22Rv1 (cell line): ENCODE measurements around the gene NFASC.

Experiments
- H3K27ac ChIP-seq: fragments of 450-650 bp; 2 replicates; pipeline ENCODE4 v1.5.1; 2017
- CTCF ChIP-seq: fragments of 450-650 bp; IDR thresholded peaks from 2 replicates; pipeline ENCODE4 v1.5.1; 2017; ENCODE audit warnings: mild to moderate bottlenecking
- ZFX ChIP-seq: fragments of 450-650 bp; IDR thresholded peaks from 2 replicates; pipeline ENCODE4 v1.6.1; 2017; ENCODE audit warnings: antibody characterized with exemption, borderline replicate concordance

The NFASC gene

DNA sequence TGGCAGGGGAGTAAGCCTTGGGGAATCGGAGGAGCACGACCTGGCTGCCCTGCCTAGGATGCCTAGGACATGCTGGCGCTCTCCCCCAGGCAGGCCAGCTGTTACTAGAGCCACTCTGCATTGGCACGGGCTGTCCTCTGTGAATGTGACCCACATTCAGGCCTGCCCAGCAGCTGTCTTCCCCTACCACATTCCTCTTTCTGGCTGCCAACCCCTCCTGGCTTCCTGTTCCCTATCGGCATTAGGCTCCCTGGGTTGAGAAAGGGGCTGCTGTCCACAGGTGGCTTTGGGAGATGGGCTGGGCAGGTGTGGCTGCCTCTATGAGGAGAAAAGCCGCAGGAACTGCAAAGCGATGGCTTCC, 2.3 kb upstream of the NFASC start:
- no peak overlapping the region for H3K27ac ChIP-seq
- TF ChIP-seq ZFX, result no peak
- no peak for TF ChIP-seq CTCF

DNA sequence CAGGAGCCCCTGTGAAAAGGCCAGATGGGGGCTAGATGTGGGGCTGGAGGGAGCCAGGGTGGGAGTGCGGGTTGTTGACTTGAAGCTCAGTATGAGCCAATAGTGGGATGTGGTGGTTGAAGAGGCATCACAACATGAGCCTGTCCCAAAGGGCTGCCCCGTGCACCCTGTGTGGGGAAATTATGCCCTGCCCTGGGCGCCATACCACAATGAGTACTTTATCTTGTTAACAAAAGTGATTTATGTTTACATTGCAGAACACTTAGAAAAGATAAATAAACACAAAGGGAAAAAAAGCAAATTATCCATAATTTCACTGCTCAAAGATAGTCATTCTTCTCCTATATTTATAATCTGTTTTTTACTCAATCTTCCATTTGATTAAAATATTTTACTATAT, 1.6 kb upstream of the NFASC start:
- no peak overlapping the region for H3K27ac ChIP-seq
- TF ChIP-seq CTCF, result no peak
- TF ChIP-seq ZFX, result no peak

GRCh38 chr1:204871405-204872037, 859 bp downstream of the NFASC start:
- H3K27ac ChIP-seq, result no peak overlapping the region
- no peak for TF ChIP-seq ZFX
- no peak for TF ChIP-seq CTCF

- TF ChIP-seq CTCF (no peak), ZFX (no peak)
- no peak overlapping the region for H3K27ac ChIP-seq
Observed at GRCh38 chr1:204872262-204872881, 1.7 kb downstream of the NFASC start.

DNA sequence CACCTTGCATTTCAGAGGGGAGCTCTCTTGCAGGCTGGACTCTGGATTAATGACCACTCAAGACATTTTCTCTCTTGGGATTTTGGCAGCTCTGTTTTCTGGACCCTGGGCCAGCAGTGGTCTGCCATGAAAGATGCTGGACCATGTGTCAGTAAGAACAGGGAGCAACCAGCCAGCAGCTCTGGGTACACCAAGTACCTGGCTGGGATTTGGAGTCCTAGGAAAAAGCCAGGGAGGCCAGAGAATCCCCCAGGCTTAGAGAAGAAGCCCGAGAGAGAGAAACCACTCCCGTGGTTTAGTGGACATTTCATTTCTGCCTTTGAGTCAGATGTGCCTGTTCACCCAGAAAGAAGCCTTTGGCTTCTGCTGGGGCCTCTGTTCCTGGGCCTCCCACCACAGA, 2.5 kb downstream of the NFASC start:
- TF ChIP-seq CTCF, result no peak
- H3K27ac ChIP-seq, result no peak overlapping the region

DNA sequence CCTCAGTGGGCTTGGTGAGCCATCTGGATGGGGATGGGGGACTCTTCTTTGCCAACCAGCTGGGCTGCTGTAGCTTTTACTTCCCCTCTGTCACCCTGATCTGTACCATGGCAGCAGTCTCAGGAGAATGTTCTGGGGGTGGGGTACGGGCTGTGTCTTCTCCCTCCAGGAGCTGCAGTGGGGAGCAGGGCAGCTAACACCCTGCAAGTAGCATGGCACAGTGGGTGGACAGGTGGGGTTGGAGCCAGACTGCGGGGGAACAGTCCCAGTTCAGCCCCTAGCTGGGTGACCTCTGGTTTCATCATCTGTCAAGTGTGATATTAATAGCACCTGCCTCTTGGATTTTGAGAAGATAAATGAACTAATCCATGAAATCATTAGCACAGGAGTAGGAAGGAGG, 3.1 kb downstream of the NFASC start:
- no peak for TF ChIP-seq ZFX
- no peak for TF ChIP-seq CTCF
- H3K27ac ChIP-seq, result no peak overlapping the region

DNA sequence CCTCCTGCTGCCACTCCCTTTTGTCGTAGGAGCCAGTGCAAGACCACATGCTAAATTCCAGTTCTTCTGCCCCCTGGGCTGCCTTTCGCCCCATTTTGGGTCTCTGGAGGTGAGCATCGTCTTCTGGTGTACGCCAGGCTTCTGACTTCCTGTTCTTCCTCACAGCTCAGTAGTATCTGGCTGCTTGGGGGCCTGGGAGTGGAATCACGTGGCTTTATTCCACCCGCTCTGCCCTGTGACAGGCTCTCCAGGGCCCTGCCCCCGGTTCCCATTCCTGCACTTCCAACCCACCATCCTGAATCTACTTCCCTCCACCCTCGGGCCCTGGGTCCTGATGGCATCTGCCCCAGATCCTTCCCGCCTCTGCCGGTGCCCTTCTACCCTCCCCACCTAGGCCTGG, 3.6 kb downstream of the NFASC start:
- TF ChIP-seq ZFX, result no peak
- TF ChIP-seq CTCF, result no peak
- no peak overlapping the region for H3K27ac ChIP-seq
